ENCODE measurements around the gene TP63. TPM values are rescaled to one million over a fixed set of nuclear protein-coding genes. Genes with fewer than 3 reads are reported as not detected.

TP63 gene
- total and polyA plus RNA-seq, 2 donors, result 7.3 to 26.3 TPM

DNA sequence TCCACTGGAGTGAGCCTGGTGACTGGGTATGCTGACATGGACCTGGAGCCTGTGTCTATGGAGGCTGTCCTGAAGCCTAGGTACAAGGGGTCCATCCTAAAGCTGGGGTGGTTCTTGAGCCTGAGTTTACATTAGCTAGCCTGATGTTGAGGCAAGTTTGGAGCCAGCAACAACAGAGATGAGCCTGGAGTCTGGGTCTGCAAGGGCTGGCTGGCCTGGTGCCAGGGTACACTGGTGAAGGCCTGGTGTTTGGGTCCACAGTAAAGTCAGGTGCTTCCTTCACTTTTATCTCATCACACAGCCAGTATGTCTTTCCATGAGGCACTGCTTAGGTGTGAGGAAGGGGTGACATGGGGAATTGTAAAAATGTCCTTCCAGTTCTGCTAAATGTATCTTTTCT lies 49.5 kb downstream of the TP63 start:
- Histone ChIP-seq H3K4me3 (ENCODE audit: low read depth, low read length) (no peak overlapping the region), H3K27ac (ENCODE audit: low read depth) (no peak overlapping the region), H3K36me3 (ENCODE audit: insufficient read depth) (no peaks in the 10 kb centered on the region), H3K4me1 (ENCODE audit: insufficient read depth) (no peaks in the 10 kb centered on the region)
- no peak for DNase-seq (ENCODE audit: extremely low spot score)

DNA sequence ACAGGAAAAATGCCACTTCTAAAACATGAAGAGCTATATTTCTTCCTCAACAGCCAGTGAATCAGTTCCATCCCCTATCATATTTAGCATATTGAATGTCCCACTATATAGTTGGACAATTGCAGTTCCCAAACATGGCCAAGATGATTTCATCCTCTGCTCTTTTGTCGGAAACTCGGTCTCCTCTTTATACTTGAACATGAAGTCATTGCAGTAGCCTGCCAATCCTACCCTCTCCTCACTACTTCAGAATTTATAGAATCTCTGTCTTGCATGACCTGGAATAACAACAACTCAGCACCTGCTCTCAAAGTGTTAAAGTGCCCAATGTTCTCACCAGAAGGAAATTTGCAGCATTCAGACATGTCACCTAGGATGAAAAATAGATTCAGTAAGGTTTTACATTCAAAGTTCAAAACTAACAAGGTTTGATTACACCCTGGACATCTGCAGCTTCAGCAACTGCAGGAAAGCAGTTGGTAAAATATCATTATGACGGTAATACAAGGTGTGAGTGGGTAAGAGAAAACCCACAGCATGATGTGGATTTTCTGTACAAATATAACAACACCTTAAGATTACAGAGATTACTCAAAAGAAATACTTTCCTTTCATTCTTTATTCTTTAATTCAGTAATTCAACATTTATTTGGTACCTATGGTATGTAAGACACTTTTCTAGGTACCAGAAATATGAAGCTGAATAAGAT lies 52.5 kb downstream of the TP63 start:
- no peaks in the 10 kb centered on the region for H3K36me3 ChIP-seq (ENCODE audit: insufficient read depth)
- H3K27ac ChIP-seq (ENCODE audit: low read depth), result no peak overlapping the region
- H3K4me1 ChIP-seq (ENCODE audit: insufficient read depth), result no peaks in the 10 kb centered on the region
- 65% methylated on average over 3 of the region's 3 CpGs for WGBS
- no peak overlapping the region for H3K4me3 ChIP-seq (ENCODE audit: low read depth, low read length)
- no peak for DNase-seq (ENCODE audit: extremely low spot score)

DNA sequence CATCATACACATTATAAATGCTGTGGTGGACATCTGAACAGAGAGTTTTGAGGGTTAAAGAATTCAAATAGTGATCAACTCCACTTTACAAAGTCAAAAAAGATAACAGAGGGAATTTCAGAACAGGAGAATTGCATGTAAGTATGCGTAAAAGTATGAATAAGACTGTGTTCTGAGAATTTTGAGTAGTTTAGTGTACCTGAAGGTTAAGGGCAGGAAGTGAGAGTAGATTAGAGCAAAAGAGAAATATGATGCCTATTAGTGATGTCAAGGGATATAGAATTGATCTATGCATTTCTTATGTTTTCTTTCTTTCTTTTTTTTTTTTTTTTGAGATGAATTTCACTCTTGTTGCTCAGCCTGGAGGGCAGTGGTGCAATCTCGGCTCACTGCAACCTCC lies 53.1 kb downstream of the TP63 start:
- no peak overlapping the region for H3K4me3 ChIP-seq (ENCODE audit: low read depth, low read length)
- H3K4me1 ChIP-seq (ENCODE audit: insufficient read depth), result no peaks in the 10 kb centered on the region
- no peaks in the 10 kb centered on the region for H3K36me3 ChIP-seq (ENCODE audit: insufficient read depth)
- 85% methylated on average over 2 of the region's 2 CpGs for WGBS
- H3K27ac ChIP-seq (ENCODE audit: low read depth), result no peak overlapping the region
- DNase-seq (ENCODE audit: extremely low spot score), result no peak

DNA sequence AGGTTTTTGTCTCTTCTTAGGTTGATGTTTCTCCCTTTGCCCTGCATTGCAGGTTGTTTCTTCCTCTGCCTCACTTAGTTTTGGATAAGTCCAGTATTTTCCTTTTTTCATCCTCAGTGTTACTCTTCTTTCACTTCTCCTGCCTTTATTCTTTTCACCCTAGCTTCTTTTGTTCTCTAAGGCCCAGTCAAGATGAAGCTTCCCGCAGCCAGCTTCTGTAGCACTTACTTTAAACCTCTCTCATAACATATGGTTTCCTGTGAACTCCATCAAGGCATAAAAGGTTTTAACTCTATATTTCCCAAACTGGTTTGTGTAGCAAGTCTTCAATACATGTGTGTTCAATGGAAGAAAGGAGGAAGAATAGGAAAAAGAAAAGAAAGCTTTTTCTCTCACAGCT lies 54.1 kb downstream of the TP63 start:
- Histone ChIP-seq H3K27ac (ENCODE audit: low read depth) (no peak overlapping the region), H3K4me1 (ENCODE audit: insufficient read depth) (no peaks in the 10 kb centered on the region), H3K4me3 (ENCODE audit: low read depth, low read length) (no peak overlapping the region), H3K36me3 (ENCODE audit: insufficient read depth) (no peaks in the 10 kb centered on the region)
- DNase-seq (ENCODE audit: extremely low spot score), result no peak
- 48% methylated on average over 1 of the region's 1 CpG for WGBS

DNA sequence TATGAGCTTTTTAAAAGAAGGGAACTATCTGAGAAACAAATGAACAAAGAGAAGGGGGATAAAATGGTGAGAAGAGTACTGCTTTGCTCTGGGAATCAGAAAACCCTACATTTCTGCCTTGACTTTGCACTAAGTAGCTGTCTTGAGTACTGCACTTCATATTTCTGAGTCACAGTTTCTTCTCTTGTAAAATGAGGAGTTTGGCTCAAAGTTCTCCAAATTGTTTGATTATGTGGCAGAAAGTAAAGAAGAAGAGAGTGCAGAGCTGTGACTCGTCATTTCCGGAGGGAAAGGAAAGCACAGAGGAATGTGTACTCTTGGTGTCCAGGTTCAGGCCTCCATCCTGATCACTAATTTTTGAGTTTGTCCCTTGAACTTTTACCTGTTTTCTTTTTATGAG lies 54.7 kb downstream of the TP63 start:
- H3K4me1 ChIP-seq (ENCODE audit: insufficient read depth), result no peaks in the 10 kb centered on the region
- H3K27ac ChIP-seq (ENCODE audit: low read depth), result no peak overlapping the region
- no peak for DNase-seq (ENCODE audit: extremely low spot score)
- no peaks in the 10 kb centered on the region for H3K36me3 ChIP-seq (ENCODE audit: insufficient read depth)
- H3K4me3 ChIP-seq (ENCODE audit: low read depth, low read length), result no peak overlapping the region
- WGBS, result 50% methylated on average over 2 of the region's 2 CpGs

DNA sequence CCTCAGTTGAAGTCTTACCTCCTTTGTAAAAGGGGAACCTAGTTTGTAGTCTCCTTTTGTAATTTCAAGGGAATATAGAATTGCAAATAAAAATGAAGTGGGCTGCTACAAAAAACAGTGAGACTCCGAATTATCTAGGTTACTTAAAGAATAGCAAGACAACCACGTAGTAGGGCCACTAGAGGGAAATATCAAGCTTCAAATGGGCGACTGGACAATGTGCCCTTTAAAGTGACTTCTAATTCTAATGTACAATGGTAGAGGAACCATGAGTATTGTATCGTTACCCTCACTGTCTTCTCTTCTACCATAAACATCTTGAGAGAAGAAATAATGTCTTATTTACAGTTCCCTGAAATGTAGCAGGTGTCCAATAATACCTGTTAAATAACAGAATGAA lies 56.3 kb downstream of the TP63 start:
- WGBS, result 74% methylated on average over 4 of the region's 4 CpGs
- DNase-seq (ENCODE audit: extremely low spot score), result no peak
- Histone ChIP-seq H3K4me3 (ENCODE audit: low read depth, low read length) (no peak overlapping the region), H3K4me1 (ENCODE audit: insufficient read depth) (no peaks in the 10 kb centered on the region), H3K36me3 (ENCODE audit: insufficient read depth) (no peaks in the 10 kb centered on the region), H3K27ac (ENCODE audit: low read depth) (no peak overlapping the region)

DNA sequence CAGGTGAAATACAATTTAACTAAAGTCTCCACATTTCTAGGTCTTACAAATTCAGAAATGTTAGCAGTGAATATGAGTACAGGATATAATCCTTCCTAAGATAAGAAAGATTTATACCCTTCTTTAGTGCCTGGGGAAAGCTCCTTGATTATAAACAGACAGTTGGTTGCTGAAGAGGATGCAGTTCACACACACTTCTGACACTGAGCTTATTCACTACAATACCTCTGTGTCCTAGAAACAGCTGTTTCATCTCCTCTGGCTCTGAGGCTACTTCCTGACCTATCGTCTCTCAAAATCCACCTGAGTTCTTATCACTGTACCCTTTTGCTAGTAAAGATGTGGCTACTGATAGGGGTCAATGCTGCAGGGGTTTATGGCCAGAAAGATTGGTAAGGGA lies 57.1 kb downstream of the TP63 start:
- Histone ChIP-seq H3K4me3 (ENCODE audit: low read depth, low read length) (no peak overlapping the region), H3K36me3 (ENCODE audit: insufficient read depth) (no peaks in the 10 kb centered on the region), H3K27ac (ENCODE audit: low read depth) (no peak overlapping the region), H3K4me1 (ENCODE audit: insufficient read depth) (no peaks in the 10 kb centered on the region)
- WGBS, result 4% methylated on average over 1 of the region's 1 CpG
- DNase-seq (ENCODE audit: extremely low spot score), result no peak

DNA sequence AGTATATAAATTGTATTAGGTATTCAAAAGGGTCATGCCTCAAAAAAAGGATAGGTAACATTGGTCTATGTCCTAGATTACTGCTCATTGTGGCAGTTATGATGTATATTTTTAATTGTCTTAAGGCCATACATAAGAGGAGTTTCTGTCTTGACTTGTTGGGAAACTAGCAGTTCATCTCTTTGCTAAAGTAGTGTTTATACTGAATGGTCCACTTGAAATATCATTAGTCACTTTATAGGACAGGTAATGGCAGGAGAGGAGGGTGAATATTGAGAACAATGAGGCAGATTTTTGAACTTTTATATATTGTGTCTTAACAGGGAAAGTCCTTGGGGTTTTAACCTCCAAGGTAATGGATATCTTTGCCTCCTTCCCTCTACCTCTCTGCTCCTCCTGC lies 58.4 kb downstream of the TP63 start:
- Histone ChIP-seq H3K4me1 (ENCODE audit: insufficient read depth) (no peaks in the 10 kb centered on the region), H3K27ac (ENCODE audit: low read depth) (no peak overlapping the region), H3K36me3 (ENCODE audit: insufficient read depth) (no peaks in the 10 kb centered on the region), H3K4me3 (ENCODE audit: low read depth, low read length) (no peak overlapping the region)
- DNase-seq (ENCODE audit: extremely low spot score), result no peak

DNA sequence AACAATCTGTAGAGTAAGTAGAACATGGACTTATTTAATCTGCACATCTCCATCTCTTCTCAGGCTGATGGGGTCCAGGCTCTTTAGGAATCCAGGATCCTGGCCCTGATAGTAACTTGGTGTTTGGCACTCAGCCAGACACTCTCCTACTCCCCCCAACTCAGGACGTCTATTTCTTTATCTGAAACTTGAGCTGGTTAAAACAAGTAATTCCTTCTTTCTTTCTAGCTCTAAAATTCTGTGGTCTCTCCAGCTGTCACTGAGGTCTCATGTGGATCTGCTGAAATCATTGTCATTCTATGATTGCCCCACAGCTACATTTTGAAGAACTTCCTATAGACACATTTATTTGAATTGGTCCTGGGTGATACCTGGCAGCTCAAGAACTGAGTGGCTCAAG lies 59.0 kb downstream of the TP63 start:
- no peaks in the 10 kb centered on the region for H3K36me3 ChIP-seq (ENCODE audit: insufficient read depth)
- WGBS, result 20% methylated on average over 1 of the region's 1 CpG
- DNase-seq (ENCODE audit: extremely low spot score), result no peak
- H3K27ac ChIP-seq (ENCODE audit: low read depth), result no peak overlapping the region
- no peak overlapping the region for H3K4me3 ChIP-seq (ENCODE audit: low read depth, low read length)
- no peaks in the 10 kb centered on the region for H3K4me1 ChIP-seq (ENCODE audit: insufficient read depth)

DNA sequence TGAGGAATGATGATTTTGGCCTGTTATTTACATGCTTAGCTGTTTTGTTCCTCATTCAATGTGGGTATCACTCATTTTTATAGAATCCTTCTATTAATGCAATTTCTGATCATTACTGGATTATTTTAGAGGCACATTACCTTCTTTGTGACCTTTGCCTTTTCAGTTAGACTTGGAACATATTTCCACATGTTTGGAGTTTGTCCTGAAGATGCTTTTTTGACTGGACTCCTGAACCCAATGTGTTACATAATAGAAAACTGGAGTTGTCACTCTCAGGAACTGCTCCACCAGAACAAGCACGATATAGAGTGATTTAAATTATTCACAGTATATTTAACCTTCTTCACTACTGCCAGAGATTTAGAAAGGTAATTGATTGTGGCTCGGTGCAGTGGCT lies 59.5 kb downstream of the TP63 start:
- no peak for DNase-seq (ENCODE audit: extremely low spot score)
- Histone ChIP-seq H3K36me3 (ENCODE audit: insufficient read depth) (no peaks in the 10 kb centered on the region), H3K4me3 (ENCODE audit: low read depth, low read length) (no peak overlapping the region), H3K4me1 (ENCODE audit: insufficient read depth) (no peaks in the 10 kb centered on the region), H3K27ac (ENCODE audit: low read depth) (no peak overlapping the region)
- WGBS, result 88% methylated on average over 2 of the region's 2 CpGs

DNA sequence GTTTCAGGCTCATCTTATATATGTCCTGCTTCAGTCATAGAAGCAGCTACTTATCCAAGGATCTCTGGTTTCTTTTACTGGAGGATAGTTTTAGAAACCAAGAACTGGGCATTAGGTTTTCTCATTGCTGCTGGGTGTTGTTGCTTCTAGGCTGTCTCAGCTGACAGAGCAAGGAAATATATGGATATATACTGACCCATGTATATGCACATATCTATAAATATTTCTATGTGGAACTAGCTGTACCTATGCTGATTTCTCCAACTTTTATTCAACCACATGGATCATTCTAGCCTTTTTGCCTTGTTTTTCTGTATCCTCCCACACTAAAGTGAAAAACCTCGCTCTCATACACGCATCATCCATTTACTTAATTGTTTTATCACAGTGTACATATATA lies 64.2 kb downstream of the TP63 start:
- 96% methylated on average over 2 of the region's 2 CpGs for WGBS
- no peak overlapping the region for H3K4me3 ChIP-seq (ENCODE audit: low read depth, low read length)
- DNase-seq (ENCODE audit: extremely low spot score), result no peak

DNA sequence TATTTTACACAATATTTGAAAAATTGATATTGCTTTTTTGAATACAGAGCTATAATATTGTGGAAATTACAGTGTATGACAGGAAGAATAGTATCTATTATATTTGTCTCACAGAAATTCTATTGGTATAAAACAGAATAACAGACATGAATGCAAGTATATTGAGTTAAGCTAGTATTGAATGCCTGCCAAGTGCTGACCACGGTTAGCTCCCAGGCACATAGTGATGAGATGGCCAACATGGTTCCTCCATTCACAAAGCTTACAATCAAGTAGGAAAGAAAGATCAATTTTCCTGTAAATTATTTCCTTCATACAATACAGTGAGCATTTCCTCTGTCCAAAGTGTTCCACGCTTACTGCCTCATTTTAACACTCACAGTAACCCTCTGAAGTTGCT lies 67.6 kb downstream of the TP63 start:
- H3K4me1 ChIP-seq (ENCODE audit: insufficient read depth), result no peaks in the 10 kb centered on the region
- 44% methylated on average over 2 of the region's 2 CpGs for WGBS

More for the DNA sequence above, 64.2 kb downstream of the TP63 start:
- H3K4me1 ChIP-seq (ENCODE audit: insufficient read depth), result no peaks in the 10 kb centered on the region
- H3K36me3 ChIP-seq (ENCODE audit: insufficient read depth), result no peaks in the 10 kb centered on the region
- no peak overlapping the region for H3K27ac ChIP-seq (ENCODE audit: low read depth)

DNA sequence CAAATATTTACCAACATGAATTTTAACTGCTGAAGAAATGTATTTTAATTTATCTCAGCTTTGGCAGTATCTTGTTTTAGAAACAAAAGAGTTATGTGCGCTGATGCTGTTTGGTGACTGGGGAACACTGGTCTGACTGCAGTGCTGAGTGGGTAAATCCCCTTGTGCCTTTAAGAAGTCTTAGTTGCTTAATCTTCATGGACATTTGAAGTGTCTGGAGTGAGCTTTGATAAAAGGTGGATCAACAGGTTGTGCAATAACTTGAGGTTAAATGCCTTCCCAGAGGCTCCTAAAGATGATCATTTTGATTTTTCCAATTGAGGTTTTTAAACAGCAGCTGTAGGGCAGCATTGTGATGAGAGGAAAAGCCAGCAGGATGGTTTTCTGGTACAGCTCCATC lies 68.7 kb downstream of the TP63 start:
- no peak overlapping the region for H3K4me3 ChIP-seq (ENCODE audit: low read depth, low read length)
- WGBS, result 86% methylated on average over 1 of the region's 1 CpG

More for the DNA sequence above, 67.6 kb downstream of the TP63 start:
- Histone ChIP-seq H3K36me3 (ENCODE audit: insufficient read depth) (no peaks in the 10 kb centered on the region), H3K27ac (ENCODE audit: low read depth) (no peak overlapping the region), H3K4me3 (ENCODE audit: low read depth, low read length) (no peak overlapping the region)
- no peak for DNase-seq (ENCODE audit: extremely low spot score)

DNA sequence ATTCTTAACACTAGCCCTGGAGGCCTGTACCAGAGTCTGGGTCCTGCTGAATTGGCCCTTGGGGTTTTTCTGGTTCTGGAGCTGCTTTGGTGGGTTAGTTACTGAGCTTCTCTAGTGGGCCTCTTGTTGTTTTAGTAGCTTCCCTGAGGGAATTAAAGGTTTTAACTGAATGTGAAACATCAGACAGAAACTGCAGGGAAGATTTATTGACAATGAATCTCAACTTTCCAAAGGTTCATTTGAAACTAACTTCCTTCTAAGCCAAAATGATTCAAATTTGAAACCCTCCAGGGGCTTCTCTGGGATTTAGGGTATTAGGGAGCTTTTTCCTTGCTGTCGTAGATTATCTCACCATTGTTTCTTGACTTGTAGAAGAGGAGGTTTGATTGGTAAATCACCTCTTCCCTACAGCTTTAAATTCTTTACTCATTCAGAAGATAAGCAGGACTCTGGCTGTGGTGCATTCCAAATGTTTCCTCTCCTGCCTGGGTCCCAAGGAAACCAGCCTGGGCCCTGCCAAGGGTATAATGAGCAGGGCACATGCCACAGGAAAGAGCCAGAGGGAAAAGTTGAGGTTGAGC lies 71.0 kb downstream of the TP63 start:
- no peak for DNase-seq (ENCODE audit: extremely low spot score)
- 47% methylated on average over 1 of the region's 1 CpG for WGBS
- Histone ChIP-seq H3K4me1 (ENCODE audit: insufficient read depth) (no peaks in the 10 kb centered on the region), H3K4me3 (ENCODE audit: low read depth, low read length) (no peak overlapping the region), H3K36me3 (ENCODE audit: insufficient read depth) (no peaks in the 10 kb centered on the region), H3K27ac (ENCODE audit: low read depth) (no peak overlapping the region)

More for the DNA sequence above, 68.7 kb downstream of the TP63 start:
- no peak for DNase-seq (ENCODE audit: extremely low spot score)
- Histone ChIP-seq H3K36me3 (ENCODE audit: insufficient read depth) (no peaks in the 10 kb centered on the region), H3K4me1 (ENCODE audit: insufficient read depth) (no peaks in the 10 kb centered on the region), H3K27ac (ENCODE audit: low read depth) (no peak overlapping the region)

DNA sequence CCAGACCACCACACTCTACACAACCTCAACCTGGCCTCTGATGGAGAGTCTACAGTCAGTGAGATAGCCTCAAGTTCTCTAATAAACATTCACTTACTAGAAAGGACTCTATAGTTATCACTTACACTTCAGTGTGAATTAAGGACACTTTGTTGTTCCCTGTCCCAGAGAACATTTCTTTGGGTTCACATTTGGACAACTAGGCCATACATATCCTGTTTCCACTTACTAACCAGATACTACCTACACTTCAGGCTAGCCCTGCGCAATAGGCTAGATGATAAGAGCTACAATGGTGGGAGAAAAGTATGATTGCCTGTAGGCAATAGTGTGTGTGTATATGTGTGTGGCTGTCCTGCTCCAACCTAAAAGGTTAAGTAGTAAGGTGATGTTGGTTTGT lies 72.7 kb downstream of the TP63 start:
- Histone ChIP-seq H3K4me1 (ENCODE audit: insufficient read depth) (no peaks in the 10 kb centered on the region), H3K4me3 (ENCODE audit: low read depth, low read length) (no peak overlapping the region), H3K36me3 (ENCODE audit: insufficient read depth) (no peaks in the 10 kb centered on the region), H3K27ac (ENCODE audit: low read depth) (no peak overlapping the region)
- no peak for DNase-seq (ENCODE audit: extremely low spot score)
- WGBS, result 58% methylated on average over 1 of the region's 1 CpG
